Umbilical cord (tissue), 2 donors: Measurements from ENCODE around the gene TMED9. TPM values are rescaled to one million over a fixed set of nuclear protein-coding genes. Genes with fewer than 3 reads are reported as not detected.
"Not testable (repeated sequence)": the region's sequence is repeated elsewhere in the genome, so short reads cannot be mapped to it uniquely, and the experiment has no call there.

Experiments
- DNase-seq: peaks from one replicate; pipeline ENCODE4 v3.0.0-alpha.2; 2015; ENCODE audit warnings: low spot score
- total RNA-seq: library from RNA; depleted of rRNA; stranded (reverse); fragments of >200 nt; gene quantifications from one replicate; pipeline ENCODE4 v1.2.3, GENCODE V29; 2014; ENCODE audit warnings: low replicate concordance; ENCODE audit not compliant: insufficient read depth

The TMED9 gene
- total RNA-seq, 1 donor from 2014 or later, result 62.1 TPM

GRCh38 chr5:177605667-177606066, 13.7 kb downstream of the TMED9 start:
- DNase-seq, result no peak

GRCh38 chr5:177606071-177607051, 14.4 kb downstream of the TMED9 start:
- no peak for DNase-seq

GRCh38 chr5:177607115-177607451, 15.1 kb downstream of the TMED9 start:
- no peak for DNase-seq

GRCh38 chr5:177607452-177608192, 15.6 kb downstream of the TMED9 start:
- peak; percentile 87 for DNase-seq

GRCh38 chr5:177608243-177609075, 16.5 kb downstream of the TMED9 start:
- DNase-seq, result no peak

- DNase-seq, result no peak
Measured at GRCh38 chr5:177609076-177610059, 17.4 kb downstream of the TMED9 start.

GRCh38 chr5:177610131-177610769, 18.2 kb downstream of the TMED9 start:
- no peak for DNase-seq

- no peak for DNase-seq
Measured at GRCh38 chr5:177610770-177611445, 18.9 kb downstream of the TMED9 start.

GRCh38 chr5:177611446-177612214, 19.6 kb downstream of the TMED9 start:
- DNase-seq, result no peak

GRCh38 chr5:177612215-177612673, 20.2 kb downstream of the TMED9 start:
- DNase-seq, result no peak

- DNase-seq, result no peak
Measured at GRCh38 chr5:177620560-177620959, 28.6 kb downstream of the TMED9 start.

GRCh38 chr5:177624172-177624571, 32.2 kb downstream of the TMED9 start:
- not testable (repeated sequence) for DNase-seq

- DNase-seq, result not testable (repeated sequence)
Measured at GRCh38 chr5:177630186-177630585, 38.2 kb downstream of the TMED9 start.

- DNase-seq, result not testable (repeated sequence)
Measured at GRCh38 chr5:177634912-177635311, 42.9 kb downstream of the TMED9 start.

- DNase-seq, result not testable (repeated sequence)
Measured at GRCh38 chr5:177645462-177645861, 53.5 kb downstream of the TMED9 start.
